NT2/D1 (cell line): Measurements from ENCODE around the gene LSM12.

Source experiments
- DNase-seq: peaks from one replicate; pipeline ENCODE4 v3.0.0-alpha.2; 2011; ENCODE audit warnings: low read depth, low spot score
- H3K27me3 ChIP-seq: 2 replicates; pipeline ENCODE4 v1.6.0; 2011; ENCODE audit warnings: mild to moderate bottlenecking; ENCODE audit not compliant: insufficient read length, insufficient read depth
- H3K36me3 ChIP-seq: 2 replicates; pipeline ENCODE4 v1.6.1; 2011; ENCODE audit warnings: mild to moderate bottlenecking, low read length, mixed read lengths; ENCODE audit not compliant: insufficient read depth, insufficient read length
- H3K4me1 ChIP-seq: 2 replicates; pipeline ENCODE4 v1.5.1; 2011; ENCODE audit not compliant: insufficient read depth, insufficient read length
- H3K4me3 ChIP-seq: 2 replicates; pipeline ENCODE4 v1.5.1; 2011; ENCODE audit warnings: low read depth; ENCODE audit not compliant: insufficient read length
- H3K9ac ChIP-seq: 2 replicates; pipeline ENCODE4 v1.6.0; 2011; ENCODE audit warnings: low read depth; ENCODE audit not compliant: insufficient read length
- H3K9me3 ChIP-seq: 2 replicates; pipeline ENCODE4 v1.5.1; 2011; ENCODE audit warnings: mild to moderate bottlenecking, low read length; ENCODE audit not compliant: insufficient read depth
- SUZ12 ChIP-seq: IDR thresholded peaks from 2 replicates; pipeline ENCODE4 v1.6.1; 2011; ENCODE audit not compliant: insufficient read length, insufficient read depth; ENCODE audit errors: extremely low read depth
- YY1 ChIP-seq: IDR thresholded peaks from 2 replicates; pipeline ENCODE4 v1.6.1; 2011; ENCODE audit not compliant: insufficient read length, insufficient read depth
- ZNF274 ChIP-seq: IDR thresholded peaks from 2 replicates; pipeline ENCODE4 v1.6.1; 2011; ENCODE audit warnings: mild to moderate bottlenecking, low read depth, low read length

LSM12 gene

GRCh38 chr17:44110823-44111633 lies 44.6 kb upstream of the LSM12 start:
- Histone ChIP-seq H3K4me1 (peaks cover 46% of the 10 kb centered on the region), H3K27me3 (peaks cover 18% of the 10 kb centered on the region), H3K9ac (peak overlapping the region; percentile 79), H3K4me3 (peak overlapping the region; percentile 29), H3K36me3 (peaks cover 20% of the 10 kb centered on the region), H3K9me3 (no peaks in the 10 kb centered on the region)
- no peak for DNase-seq
- TF ChIP-seq YY1: no peak
- TF ChIP-seq SUZ12: no peak
- no peak for TF ChIP-seq ZNF274

GRCh38 chr17:44110011-44110686 lies 43.7 kb upstream of the LSM12 start:
- peak overlapping the region; percentile 29 for H3K4me3 ChIP-seq
- H3K36me3 ChIP-seq: peaks cover 16% of the 10 kb centered on the region
- H3K9me3 ChIP-seq: no peaks in the 10 kb centered on the region
- TF ChIP-seq SUZ12 (no peak), ZNF274 (no peak), YY1 (no peak)
- DNase-seq: no peak
- H3K27me3 ChIP-seq: peaks cover 20% of the 10 kb centered on the region
- H3K9ac ChIP-seq: peak overlapping the region; percentile 79
- peaks cover 46% of the 10 kb centered on the region for H3K4me1 ChIP-seq

- DNase-seq: no peak
- Histone ChIP-seq H3K9me3 (no peaks in the 10 kb centered on the region), H3K27me3 (peaks cover 28% of the 10 kb centered on the region), H3K36me3 (peaks cover 18% of the 10 kb centered on the region), H3K4me3 (no peak overlapping the region), H3K4me1 (peaks cover 49% of the 10 kb centered on the region), H3K9ac (peak overlapping the region; percentile 43)
- TF ChIP-seq ZNF274: no peak
- no peak for TF ChIP-seq YY1
- TF ChIP-seq SUZ12: no peak
Observed at GRCh38 chr17:44109312-44109630, 42.8 kb upstream of the LSM12 start.

GRCh38 chr17:44108440-44109311 lies 42.2 kb upstream of the LSM12 start:
- no peak overlapping the region for H3K4me3 ChIP-seq
- peaks cover 16% of the 10 kb centered on the region for H3K36me3 ChIP-seq
- peaks cover 50% of the 10 kb centered on the region for H3K4me1 ChIP-seq
- DNase-seq: no peak
- H3K9ac ChIP-seq: peak overlapping the region; percentile 43
- peaks cover 28% of the 10 kb centered on the region for H3K27me3 ChIP-seq
- no peaks in the 10 kb centered on the region for H3K9me3 ChIP-seq
- no peak for TF ChIP-seq SUZ12
- no peak for TF ChIP-seq ZNF274
- no peak for TF ChIP-seq YY1

- no peak overlapping the region for H3K9ac ChIP-seq
- peaks cover 28% of the 10 kb centered on the region for H3K27me3 ChIP-seq
- no peak overlapping the region for H3K4me3 ChIP-seq
- peaks cover 51% of the 10 kb centered on the region for H3K4me1 ChIP-seq
- no peaks in the 10 kb centered on the region for H3K9me3 ChIP-seq
- TF ChIP-seq SUZ12 (no peak), YY1 (no peak), ZNF274 (no peak)
- peaks cover 16% of the 10 kb centered on the region for H3K36me3 ChIP-seq
- no peak for DNase-seq
Observed at GRCh38 chr17:44106801-44107200, 40.3 kb upstream of the LSM12 start.

GRCh38 chr17:44105941-44106340 lies 39.5 kb upstream of the LSM12 start:
- peaks cover 28% of the 10 kb centered on the region for H3K27me3 ChIP-seq
- no peaks in the 10 kb centered on the region for H3K9me3 ChIP-seq
- TF ChIP-seq SUZ12 (no peak), YY1 (no peak), ZNF274 (no peak)
- DNase-seq: no peak
- no peak overlapping the region for H3K4me3 ChIP-seq
- peaks cover 16% of the 10 kb centered on the region for H3K36me3 ChIP-seq
- peaks cover 52% of the 10 kb centered on the region for H3K4me1 ChIP-seq
- peak overlapping the region; percentile 7 for H3K9ac ChIP-seq
